Adipocyte (in vitro differentiated cells): Measurements from ENCODE around the gene TRIM9.
A peak's percentile ranks its signal among the peaks of the same experiment; 100 is the strongest.

Experiments used
- DNase-seq: peaks from one replicate; pipeline ENCODE4 v3.0.0-alpha.2; 2015; ENCODE audit warnings: low read depth
- H3K27me3 ChIP-seq: replicated peaks from 2 replicates; pipeline ENCODE4 v1.7.0; 2013; ENCODE audit warnings: mild to moderate bottlenecking, low read length, moderate library complexity; ENCODE audit not compliant: control insufficient read depth, insufficient read depth
- H3K36me3 ChIP-seq: 2 replicates; pipeline ENCODE4 v1.7.0; 2013; ENCODE audit warnings: low read length, mild to moderate bottlenecking, moderate library complexity; ENCODE audit not compliant: control insufficient read depth, insufficient read depth, severe bottlenecking
- H3K4me1 ChIP-seq: 2 replicates; pipeline ENCODE4 v1.7.0; 2013; ENCODE audit warnings: mild to moderate bottlenecking, low read length, moderate library complexity; ENCODE audit not compliant: control insufficient read depth, insufficient read depth
- H3K4me3 ChIP-seq: 2 replicates; pipeline ENCODE4 v1.7.0; 2013; ENCODE audit warnings: mild to moderate bottlenecking, low read length, moderate library complexity
- H3K9ac ChIP-seq: 2 replicates; pipeline ENCODE4 v1.7.0; 2013; ENCODE audit warnings: mild to moderate bottlenecking, low read length, moderate library complexity
- H3K9me3 ChIP-seq: 2 replicates; pipeline ENCODE4 v1.7.0; 2013; ENCODE audit warnings: mild to moderate bottlenecking, low read length, moderate library complexity; ENCODE audit not compliant: control insufficient read depth

Gene TRIM9

GRCh38 chr14:51092965-51093364, 1.9 kb downstream of the TRIM9 start:
- H3K4me3 ChIP-seq = no peak overlapping the region

DNA sequence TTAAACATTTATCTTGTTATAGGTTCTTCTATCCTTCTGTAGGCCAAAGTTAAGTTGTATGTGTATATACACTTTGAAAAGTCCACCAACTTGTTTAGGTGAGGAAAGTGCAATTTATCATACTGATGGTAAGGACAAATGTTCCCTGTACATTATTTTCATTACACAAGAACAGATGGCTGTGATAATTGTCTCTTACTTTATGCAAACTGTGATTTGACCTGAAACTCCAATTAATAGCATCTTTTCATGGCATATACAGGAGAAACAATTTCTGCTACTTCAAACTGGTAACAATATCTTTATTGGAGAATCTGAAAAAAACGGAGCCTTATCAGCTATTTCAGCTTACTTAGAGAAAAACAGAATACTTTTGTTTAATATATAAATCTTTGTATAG, 5.6 kb downstream of the TRIM9 start:
- Histone ChIP-seq H3K9me3 (no peaks in the 10 kb centered on the region), H3K9ac (no peak overlapping the region), H3K4me3 (no peak overlapping the region), H3K4me1 (peaks cover 8% of the 10 kb centered on the region), H3K27me3 (peaks cover 6% of the 10 kb centered on the region), H3K36me3 (no peaks in the 10 kb centered on the region)
- DNase-seq = no peak

More at GRCh38 chr14:51092965-51093364, 1.9 kb downstream of the TRIM9 start:
- Histone ChIP-seq H3K4me1 (peaks cover 22% of the 10 kb centered on the region), H3K36me3 (no peaks in the 10 kb centered on the region), H3K9me3 (no peaks in the 10 kb centered on the region), H3K27me3 (peaks cover 9% of the 10 kb centered on the region), H3K9ac (no peak overlapping the region)
- no peak for DNase-seq

DNA sequence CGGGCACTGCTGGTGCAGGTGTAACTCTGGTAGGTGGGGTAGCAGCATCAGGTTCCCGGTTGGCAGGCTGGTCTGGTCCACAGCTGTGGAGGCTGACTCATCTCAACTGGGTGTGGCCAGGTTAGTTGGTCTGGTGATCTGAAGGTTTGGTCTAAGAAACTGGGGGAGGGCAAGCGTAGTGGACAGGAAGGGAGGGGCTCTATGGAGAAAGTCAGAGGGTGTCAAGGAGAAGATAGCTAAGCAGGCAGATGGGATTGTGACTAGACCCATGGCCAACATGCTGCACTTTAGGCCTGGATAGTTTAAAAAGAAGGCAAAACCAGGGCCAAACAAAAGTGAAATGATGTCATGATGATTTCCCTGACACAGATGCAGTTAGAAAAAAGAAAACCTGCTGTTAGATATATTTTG, 7.9 kb downstream of the TRIM9 start:
- Histone ChIP-seq H3K4me3 (no peak overlapping the region), H3K9ac (no peak overlapping the region), H3K9me3 (no peaks in the 10 kb centered on the region), H3K27me3 (no peaks in the 10 kb centered on the region), H3K36me3 (no peaks in the 10 kb centered on the region), H3K4me1 (peaks cover 8% of the 10 kb centered on the region)
- DNase-seq = no peak

DNA sequence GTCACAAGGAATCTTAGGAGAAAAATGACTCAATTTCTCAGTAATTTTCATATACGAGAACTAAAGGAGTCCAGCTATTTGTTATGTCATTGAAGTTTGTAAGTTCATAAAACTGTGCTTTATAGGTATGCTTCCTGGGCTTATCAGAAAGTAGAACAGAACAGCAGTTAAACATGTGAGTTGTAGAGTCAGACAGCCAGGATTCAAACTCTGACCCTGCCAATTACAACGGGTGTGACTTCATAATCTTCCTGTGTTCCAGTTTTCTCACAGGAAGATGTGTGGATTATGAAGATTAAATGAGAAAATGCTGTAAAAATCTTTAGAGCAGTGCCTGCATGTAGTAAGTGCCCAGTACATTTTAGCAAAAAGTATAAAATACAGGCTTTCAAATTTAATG, 8.9 kb downstream of the TRIM9 start:
- no peaks in the 10 kb centered on the region for H3K36me3 ChIP-seq
- no peak overlapping the region for H3K4me3 ChIP-seq
- peaks cover 16% of the 10 kb centered on the region for H3K4me1 ChIP-seq

GRCh38 chr14:51084962-51085361, 9.9 kb downstream of the TRIM9 start:
- DNase-seq = no peak
- no peak overlapping the region for H3K9ac ChIP-seq
- H3K4me1 ChIP-seq = peaks cover 23% of the 10 kb centered on the region
- no peaks in the 10 kb centered on the region for H3K9me3 ChIP-seq
- no peaks in the 10 kb centered on the region for H3K36me3 ChIP-seq
- no peaks in the 10 kb centered on the region for H3K27me3 ChIP-seq
- H3K4me3 ChIP-seq = no peak overlapping the region

More for the DNA sequence above, 8.9 kb downstream of the TRIM9 start:
- Histone ChIP-seq H3K9ac (no peak overlapping the region), H3K27me3 (no peaks in the 10 kb centered on the region), H3K9me3 (no peaks in the 10 kb centered on the region)
- no peak for DNase-seq

DNA sequence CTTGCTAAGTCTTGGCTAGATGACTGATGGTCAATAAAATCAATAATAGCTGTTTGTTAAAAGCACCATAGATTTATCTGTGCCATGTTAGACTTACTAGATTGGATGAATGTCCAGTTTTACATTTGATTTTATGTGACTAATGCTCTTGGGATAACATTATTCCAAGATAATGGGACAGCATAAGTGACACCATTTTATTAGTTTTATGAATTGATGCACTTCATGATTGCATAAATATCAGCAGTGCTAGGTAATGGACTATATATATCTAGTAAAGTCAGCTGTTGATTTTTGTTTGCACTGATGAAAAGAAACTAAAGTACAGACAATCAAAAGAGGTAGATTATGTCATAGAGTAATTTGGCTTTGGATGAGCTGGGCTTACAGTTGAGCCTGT, 10.4 kb downstream of the TRIM9 start:
- H3K4me3 ChIP-seq = no peak overlapping the region
- H3K36me3 ChIP-seq = no peaks in the 10 kb centered on the region
- no peak for DNase-seq
- H3K27me3 ChIP-seq = no peaks in the 10 kb centered on the region
- H3K9me3 ChIP-seq = no peaks in the 10 kb centered on the region
- H3K4me1 ChIP-seq = peaks cover 28% of the 10 kb centered on the region
- no peak overlapping the region for H3K9ac ChIP-seq

GRCh38 chr14:51082349-51082748, 12.6 kb downstream of the TRIM9 start:
- Histone ChIP-seq H3K4me3 (no peak overlapping the region), H3K4me1 (peaks cover 46% of the 10 kb centered on the region), H3K36me3 (no peaks in the 10 kb centered on the region), H3K27me3 (no peaks in the 10 kb centered on the region), H3K9me3 (no peaks in the 10 kb centered on the region), H3K9ac (no peak overlapping the region)
- no peak for DNase-seq

DNA sequence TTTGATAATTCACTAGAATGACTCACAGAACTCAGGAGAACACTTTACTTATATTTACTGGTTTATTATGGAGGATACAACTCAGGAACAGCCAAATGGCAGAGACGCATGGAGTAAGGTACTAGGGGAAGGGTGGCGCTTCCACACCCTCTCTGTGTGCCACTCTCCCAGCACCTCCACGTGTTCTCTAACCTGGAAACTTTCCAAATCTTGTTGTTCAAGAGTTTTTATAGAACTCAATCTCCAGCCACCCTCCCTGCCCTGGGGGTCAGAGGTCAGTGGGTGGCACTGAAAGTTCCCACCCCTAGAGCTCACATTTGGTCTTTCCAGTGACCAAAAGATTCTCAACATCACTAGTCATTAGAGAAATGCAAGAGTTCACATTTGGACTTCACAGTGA, 13.2 kb downstream of the TRIM9 start:
- no peaks in the 10 kb centered on the region for H3K9me3 ChIP-seq
- no peaks in the 10 kb centered on the region for H3K27me3 ChIP-seq
- H3K4me3 ChIP-seq = peak overlapping the region; percentile 3
- H3K9ac ChIP-seq = no peak overlapping the region
- peaks cover 46% of the 10 kb centered on the region for H3K4me1 ChIP-seq
- H3K36me3 ChIP-seq = no peaks in the 10 kb centered on the region
- no peak for DNase-seq

DNA sequence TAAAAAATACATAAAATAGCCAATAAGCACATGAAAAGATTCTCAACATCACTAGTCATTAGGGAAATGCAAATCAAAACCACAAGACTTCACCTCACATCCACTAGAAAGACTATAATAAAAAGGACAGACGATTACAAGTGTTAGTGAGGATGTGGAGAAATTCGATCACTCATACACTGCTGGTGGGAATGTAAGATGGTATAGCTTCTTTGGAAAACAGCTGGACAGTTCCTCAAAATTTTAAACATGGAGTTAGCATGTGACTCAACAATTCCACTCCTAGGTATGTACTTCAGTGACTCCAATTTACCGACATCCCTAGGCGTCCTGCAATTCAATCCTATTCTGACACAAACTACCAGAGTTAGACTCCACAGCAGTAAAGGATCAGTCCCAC, 13.7 kb downstream of the TRIM9 start:
- peaks cover 46% of the 10 kb centered on the region for H3K4me1 ChIP-seq
- H3K4me3 ChIP-seq = no peak overlapping the region
- H3K27me3 ChIP-seq = no peaks in the 10 kb centered on the region
- H3K36me3 ChIP-seq = no peaks in the 10 kb centered on the region
- H3K9ac ChIP-seq = no peak overlapping the region
- H3K9me3 ChIP-seq = no peaks in the 10 kb centered on the region
- DNase-seq = no peak

- Histone ChIP-seq H3K4me1 (peaks cover 46% of the 10 kb centered on the region), H3K9me3 (no peaks in the 10 kb centered on the region), H3K9ac (no peak overlapping the region), H3K27me3 (no peaks in the 10 kb centered on the region), H3K4me3 (no peak overlapping the region), H3K36me3 (no peaks in the 10 kb centered on the region)
- no peak for DNase-seq
Measured at GRCh38 chr14:51080645-51081044, 14.3 kb downstream of the TRIM9 start.

GRCh38 chr14:51079489-51079888, 15.4 kb downstream of the TRIM9 start:
- Histone ChIP-seq H3K27me3 (no peaks in the 10 kb centered on the region), H3K36me3 (no peaks in the 10 kb centered on the region), H3K9me3 (no peaks in the 10 kb centered on the region), H3K4me3 (peak overlapping the region; percentile 21), H3K9ac (no peak overlapping the region), H3K4me1 (peaks cover 46% of the 10 kb centered on the region)
- DNase-seq = no peak

DNA sequence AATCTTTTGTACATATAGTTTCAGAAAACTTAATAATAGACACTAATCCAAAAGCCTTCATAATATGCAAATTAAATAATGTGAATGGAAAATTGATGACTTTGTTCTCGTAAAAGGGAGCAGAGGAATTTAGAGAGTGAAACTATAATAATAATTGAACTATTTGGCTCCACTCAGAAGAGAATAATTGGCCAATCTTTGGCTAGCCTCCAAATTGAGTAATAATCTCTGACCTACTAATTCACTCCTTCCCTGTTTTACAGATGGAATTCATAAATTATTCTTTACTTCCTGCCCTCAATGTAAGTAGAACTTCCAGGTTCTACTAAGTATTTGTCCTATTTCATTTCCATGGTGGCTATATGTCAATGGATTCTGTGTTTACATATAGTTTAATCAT, 15.8 kb downstream of the TRIM9 start:
- Histone ChIP-seq H3K36me3 (no peaks in the 10 kb centered on the region), H3K9ac (no peak overlapping the region), H3K4me1 (peaks cover 49% of the 10 kb centered on the region), H3K27me3 (no peaks in the 10 kb centered on the region), H3K4me3 (peak overlapping the region; percentile 21), H3K9me3 (no peaks in the 10 kb centered on the region)
- DNase-seq = no peak
